MM.1S (cell line): ENCODE data around the gene DYNLT3.

ENCODE experiments used
- EZH2 ChIP-seq: fragments of 300-600 bp; sonication (generic); optimal IDR thresholded peaks from 2 replicates; pipeline ENCODE3; 2017; ENCODE audit warnings: low read depth, mild to moderate bottlenecking, antibody characterized with exemption, low read length, mixed read lengths
- TF ChIP-seq, protein P1 (sequence below): fragments of 300-600 bp; sonication (generic); IDR thresholded peaks from 2 replicates; pipeline ENCODE4 v1.5.1; 2016; ENCODE audit warnings: antibody characterized with exemption, low read length, mixed read lengths

DNA sequence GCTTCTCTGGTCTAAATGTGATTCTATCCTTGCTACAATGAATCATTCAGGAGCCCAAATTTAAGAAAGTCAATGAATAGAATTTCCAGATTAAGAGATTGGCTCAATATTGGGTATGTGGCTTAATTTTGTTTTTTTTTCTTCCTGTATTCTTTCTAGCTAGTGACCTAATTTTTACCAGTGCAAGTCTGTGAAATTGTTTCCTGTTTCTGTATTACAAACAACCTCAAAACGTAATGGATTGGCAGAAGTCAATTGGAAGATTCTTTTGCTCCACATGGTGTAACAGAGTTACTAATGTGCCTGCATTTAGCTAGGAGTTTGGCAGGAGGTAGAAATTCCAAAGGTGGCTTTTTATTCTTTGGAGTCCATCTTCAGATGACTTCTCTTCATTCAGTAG, 17.6 kb downstream of the DYNLT3 start:
- no peak for TF ChIP-seq EZH2
- TF ChIP-seq, protein P1, sequence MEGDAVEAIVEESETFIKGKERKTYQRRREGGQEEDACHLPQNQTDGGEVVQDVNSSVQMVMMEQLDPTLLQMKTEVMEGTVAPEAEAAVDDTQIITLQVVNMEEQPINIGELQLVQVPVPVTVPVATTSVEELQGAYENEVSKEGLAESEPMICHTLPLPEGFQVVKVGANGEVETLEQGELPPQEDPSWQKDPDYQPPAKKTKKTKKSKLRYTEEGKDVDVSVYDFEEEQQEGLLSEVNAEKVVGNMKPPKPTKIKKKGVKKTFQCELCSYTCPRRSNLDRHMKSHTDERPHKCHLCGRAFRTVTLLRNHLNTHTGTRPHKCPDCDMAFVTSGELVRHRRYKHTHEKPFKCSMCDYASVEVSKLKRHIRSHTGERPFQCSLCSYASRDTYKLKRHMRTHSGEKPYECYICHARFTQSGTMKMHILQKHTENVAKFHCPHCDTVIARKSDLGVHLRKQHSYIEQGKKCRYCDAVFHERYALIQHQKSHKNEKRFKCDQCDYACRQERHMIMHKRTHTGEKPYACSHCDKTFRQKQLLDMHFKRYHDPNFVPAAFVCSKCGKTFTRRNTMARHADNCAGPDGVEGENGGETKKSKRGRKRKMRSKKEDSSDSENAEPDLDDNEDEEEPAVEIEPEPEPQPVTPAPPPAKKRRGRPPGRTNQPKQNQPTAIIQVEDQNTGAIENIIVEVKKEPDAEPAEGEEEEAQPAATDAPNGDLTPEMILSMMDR: no peak
